Coronary artery (tissue), 2 donors: ENCODE results near the gene EDEM2.
"Not testable (repeated sequence)": the region's sequence is repeated elsewhere in the genome, so short reads cannot be mapped to it uniquely, and the experiment has no call there.

Source experiments
- DNase-seq: peaks from one replicate; pipeline ENCODE4 v3.0.0-alpha.2; 2017; ENCODE audit warnings: low spot score
- H3K27ac ChIP-seq, 2 donors: fragments of 200-600 bp; sonication (generic); one replicate each; pipeline ENCODE4 v1.5.1; 2016 to 2019
- H3K4me3 ChIP-seq: fragments of 200-600 bp; sonication (generic); 2 replicates; pipeline ENCODE4 v1.5.1; 2016; ENCODE audit warnings: mild to moderate bottlenecking, moderate library complexity
- TF ChIP-seq, protein P1 (sequence below): fragments of 200-600 bp; sonication (generic); IDR thresholded peaks from one replicate; pipeline ENCODE4 v1.5.1; 2019; ENCODE audit warnings: antibody characterized with exemption

EDEM2 gene

DNA sequence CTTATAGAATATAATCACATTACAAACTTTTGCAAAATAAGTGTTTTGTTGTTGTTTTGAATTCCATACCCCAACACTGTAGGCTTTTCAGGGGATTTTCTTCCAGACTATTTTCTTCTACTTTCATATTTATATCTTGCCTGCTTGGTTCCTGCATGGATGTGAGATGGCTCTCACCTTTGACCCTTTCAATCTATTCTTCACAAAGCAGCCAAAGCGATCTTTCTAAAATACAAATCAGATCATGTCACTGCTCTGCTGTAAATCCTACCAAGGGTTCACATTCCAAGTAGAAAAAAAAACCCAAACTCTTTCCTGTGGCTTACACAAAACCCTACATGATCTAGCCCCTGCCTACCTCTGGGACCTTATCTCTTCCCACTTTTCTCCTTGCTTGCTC, 29.5 kb downstream of the EDEM2 start:
- TF ChIP-seq, protein P1, sequence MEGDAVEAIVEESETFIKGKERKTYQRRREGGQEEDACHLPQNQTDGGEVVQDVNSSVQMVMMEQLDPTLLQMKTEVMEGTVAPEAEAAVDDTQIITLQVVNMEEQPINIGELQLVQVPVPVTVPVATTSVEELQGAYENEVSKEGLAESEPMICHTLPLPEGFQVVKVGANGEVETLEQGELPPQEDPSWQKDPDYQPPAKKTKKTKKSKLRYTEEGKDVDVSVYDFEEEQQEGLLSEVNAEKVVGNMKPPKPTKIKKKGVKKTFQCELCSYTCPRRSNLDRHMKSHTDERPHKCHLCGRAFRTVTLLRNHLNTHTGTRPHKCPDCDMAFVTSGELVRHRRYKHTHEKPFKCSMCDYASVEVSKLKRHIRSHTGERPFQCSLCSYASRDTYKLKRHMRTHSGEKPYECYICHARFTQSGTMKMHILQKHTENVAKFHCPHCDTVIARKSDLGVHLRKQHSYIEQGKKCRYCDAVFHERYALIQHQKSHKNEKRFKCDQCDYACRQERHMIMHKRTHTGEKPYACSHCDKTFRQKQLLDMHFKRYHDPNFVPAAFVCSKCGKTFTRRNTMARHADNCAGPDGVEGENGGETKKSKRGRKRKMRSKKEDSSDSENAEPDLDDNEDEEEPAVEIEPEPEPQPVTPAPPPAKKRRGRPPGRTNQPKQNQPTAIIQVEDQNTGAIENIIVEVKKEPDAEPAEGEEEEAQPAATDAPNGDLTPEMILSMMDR, result no peak
- no peak for DNase-seq
- H3K4me3 ChIP-seq, result no peak overlapping the region
- H3K27ac ChIP-seq, result peak overlapping the region; percentile 8 to 74

DNA sequence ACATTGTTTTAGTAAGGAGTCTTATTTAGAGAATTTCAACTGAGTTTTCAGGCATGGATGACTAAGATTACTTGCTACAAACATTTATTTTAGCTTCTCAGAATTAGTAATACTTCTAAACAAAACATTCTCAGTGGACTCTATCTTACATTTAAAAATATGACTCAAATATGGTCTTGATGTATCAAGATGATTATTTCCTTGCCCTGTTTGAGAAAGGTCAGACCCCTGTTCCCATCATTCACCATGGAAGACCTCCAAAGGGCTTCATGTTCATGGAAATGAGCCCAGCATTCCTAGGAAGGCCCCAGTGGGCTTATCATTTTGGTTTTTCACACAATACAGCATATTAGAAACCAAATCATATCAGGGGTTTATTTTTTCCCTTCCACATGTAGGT, 29.9 kb downstream of the EDEM2 start:
- peak overlapping the region; percentile 8 to 74 for H3K27ac ChIP-seq
- H3K4me3 ChIP-seq, result no peak overlapping the region
- TF ChIP-seq, protein P1, result no peak
- no peak for DNase-seq

DNA sequence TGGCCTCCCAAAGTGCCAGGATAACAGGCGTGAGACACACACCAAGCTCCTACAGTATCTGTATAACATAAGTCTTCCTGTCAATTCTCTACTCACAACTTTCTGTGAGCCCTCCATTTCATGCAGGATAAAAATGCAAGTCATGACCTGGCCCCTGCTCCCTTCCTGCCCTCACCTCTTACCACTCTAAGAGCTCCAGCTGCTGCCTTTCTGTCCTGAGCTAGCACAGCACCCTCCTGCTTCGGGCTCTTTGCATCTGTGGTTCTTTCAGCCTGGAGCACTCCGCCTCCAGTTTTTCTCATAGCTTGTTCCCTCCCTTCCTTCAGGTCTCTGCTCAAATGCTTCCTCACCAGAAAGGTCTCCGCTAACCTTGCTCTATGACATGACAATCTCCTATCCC, 30.9 kb downstream of the EDEM2 start:
- TF ChIP-seq, protein P1, result no peak
- Histone ChIP-seq H3K27ac (peak overlapping the region; percentile 8 to 74), H3K4me3 (no peak overlapping the region)
- DNase-seq, result no peak

DNA sequence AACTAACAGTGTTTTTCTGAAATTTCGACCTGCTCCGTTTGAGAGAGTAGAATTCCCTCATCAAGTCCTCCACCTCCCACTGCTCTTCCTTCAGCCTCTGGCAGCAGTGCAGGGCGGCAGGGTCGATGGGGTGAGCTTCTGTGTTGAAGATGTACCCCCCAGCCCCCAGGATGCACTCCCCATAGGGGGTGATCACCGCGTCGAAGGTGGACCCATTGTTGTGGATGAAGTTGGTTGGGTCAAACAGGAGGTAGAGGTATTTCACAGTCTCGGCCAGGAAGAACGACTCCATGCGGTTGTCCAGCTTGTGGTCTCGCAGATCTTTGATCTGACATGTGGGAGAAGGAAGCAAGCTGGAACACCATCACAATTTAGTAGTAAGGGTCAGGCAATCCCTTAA, 31.5 kb downstream of the EDEM2 start:
- Histone ChIP-seq H3K27ac (peak overlapping the region in 1 of 2 donors; percentile 74), H3K4me3 (no peak overlapping the region)
- TF ChIP-seq, protein P1, result no peak
- no peak for DNase-seq

DNA sequence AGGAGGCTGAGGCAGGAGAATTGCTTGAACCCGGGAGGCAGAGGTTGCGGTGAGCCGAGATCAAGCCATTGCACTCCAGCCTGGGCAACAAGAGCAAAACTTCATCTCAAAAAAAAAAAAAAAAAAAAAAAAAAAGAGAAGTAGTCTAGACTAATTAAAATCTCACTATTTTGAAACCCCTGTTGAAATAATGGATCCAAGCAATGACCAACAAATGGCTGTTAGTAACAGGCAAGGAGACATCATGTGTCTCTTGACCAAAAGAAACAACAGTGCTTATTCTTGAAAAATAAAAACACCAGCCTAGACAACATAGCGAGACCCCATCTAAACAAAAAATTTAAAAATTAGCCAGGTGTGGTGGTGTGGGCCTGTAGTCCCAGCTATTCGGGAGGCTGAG, 34.9 kb downstream of the EDEM2 start:
- not testable (repeated sequence) for H3K27ac ChIP-seq, H3K4me3 ChIP-seq, DNase-seq

DNA sequence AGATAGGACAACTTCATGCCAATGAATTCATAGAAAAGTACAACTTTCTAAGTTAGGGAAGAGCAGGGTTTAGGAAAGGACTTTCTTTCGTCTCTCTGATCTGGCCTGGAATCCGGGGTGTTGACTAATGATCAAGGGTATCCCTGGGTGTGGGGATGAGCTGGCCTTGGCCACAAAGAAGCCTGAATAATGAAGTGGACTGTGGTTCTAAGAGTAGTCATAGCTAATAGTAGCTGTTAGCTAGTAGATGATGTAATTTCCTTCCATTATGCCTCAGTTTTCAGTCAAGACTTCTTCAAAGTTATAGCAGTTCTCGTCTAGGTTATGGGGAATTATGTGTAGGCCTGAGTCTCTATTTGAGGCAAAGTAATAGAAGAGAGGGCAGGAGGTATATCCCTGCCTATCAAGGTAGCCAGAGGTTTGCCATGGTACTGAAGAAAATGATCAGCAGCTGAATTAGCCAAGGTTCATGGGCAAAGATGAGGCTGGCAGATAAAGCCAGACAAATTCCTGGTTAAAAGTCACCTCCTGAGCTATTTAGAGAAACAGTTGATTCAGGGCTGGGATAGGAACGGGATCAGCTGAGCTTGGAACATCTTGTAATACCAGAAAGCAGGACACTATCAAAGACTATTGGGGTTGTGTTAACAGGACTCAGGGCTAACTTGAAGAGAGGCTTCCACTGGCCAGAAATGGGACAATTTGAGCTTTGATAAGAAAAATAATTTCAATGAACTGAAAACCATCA, 35.8 kb downstream of the EDEM2 start:
- H3K27ac ChIP-seq, result peak overlapping the region in 1 of 2 donors; percentile 47
- DNase-seq, result no peak

DNA sequence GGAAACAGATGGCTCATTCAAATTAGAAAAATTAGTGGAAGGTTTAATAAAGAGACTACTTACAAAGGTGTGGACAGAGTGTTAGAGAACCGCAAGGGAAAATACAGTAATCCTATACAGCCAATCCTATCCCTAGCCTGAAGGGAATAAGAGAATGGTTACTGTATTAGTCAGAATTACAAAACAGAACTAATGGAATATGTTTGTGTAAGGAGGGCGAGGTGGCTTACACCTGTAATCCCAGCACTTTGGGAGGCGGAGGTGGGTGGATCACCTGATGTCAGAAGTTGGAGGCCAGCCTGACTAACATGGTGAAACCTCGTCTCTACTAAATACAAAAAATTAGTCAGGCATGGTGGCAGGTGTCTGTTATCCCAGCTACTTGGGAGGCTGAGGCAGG, 38.2 kb downstream of the EDEM2 start:
- H3K27ac ChIP-seq, result no peak overlapping the region
- DNase-seq, result no peak
- TF ChIP-seq, protein P1, result no peak
- H3K4me3 ChIP-seq, result no peak overlapping the region

More for the DNA sequence above, 35.8 kb downstream of the EDEM2 start:
- TF ChIP-seq, protein P1, result no peak
- H3K4me3 ChIP-seq, result no peak overlapping the region
